IPS-NIHi11 (cell line): ENCODE results near the gene SLC38A2.
A peak's percentile ranks its signal among the peaks of the same experiment; 100 is the strongest.
"Not testable (repeated sequence)": the region's sequence is repeated elsewhere in the genome, so short reads cannot be mapped to it uniquely, and the experiment has no call there.

Experiments used
- DNase-seq: peaks from one replicate; pipeline ENCODE4 v3.0.0; 2012; ENCODE audit warnings: mixed read lengths, low spot score

Gene SLC38A2

DNA sequence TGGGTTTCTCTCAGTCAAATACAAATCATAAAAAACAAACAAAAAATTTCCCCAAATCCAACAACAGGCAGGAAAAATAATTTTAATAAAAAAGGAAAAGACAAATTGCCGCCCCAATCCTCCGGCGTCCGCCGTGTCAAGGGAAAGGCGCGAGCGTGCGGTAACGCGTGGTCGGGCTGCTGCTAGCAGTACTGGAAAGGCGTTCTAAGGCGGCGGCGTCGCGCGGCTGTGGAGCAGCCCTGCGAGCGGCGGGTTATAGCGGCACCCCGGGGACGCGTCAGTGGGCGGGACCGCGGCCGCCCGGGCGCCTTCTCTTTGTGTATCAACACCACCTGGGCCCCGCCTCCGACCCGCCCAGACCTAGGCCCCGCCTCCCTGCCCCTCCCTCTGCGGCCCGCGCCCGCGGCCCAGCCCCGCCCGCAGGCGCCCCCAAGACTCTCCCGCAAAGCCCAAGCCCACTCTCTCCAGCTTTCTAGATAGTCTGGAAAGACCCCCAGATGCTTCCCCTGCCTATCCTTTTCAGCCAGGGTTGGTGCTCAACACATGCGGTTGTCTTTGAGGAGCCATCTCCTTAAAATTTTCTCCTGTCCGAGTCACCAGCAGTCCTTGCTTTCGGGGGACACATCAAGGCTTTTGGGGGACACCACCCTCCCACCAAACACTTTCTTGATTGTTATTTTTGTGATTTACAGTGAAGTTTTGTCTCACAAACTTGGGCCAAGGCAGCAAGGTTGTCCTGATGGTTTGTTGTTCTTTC is at the start of gene SLC38A2:
Gene SLC38A2 (minus strand): TSS at position 230 of the 757 bp plus-strand sequence. CDS start 1,480 bp downstream, outside the sequence.
- peak; percentile 95 for DNase-seq

DNA sequence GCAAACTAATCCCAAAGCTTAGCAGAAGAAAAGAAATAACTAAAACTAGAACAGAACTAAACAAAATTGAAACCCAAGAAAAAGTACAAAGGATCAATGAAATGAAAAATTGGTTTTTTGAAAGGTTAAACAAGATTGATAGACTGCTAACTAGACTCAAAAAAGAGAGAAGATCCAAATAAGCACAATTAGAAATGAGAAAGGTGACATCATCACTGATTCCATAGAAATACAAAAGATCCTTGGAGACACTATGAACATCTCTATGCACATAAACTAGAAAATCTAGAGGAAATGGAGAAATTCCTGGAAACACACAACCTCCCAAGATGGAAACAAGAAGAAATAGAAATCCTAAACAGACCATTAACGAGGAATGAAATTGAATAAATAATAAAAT is 47.1 kb upstream of the SLC38A2 start:
- no peak for DNase-seq

GRCh38 chr12:46415552-46415951 is 43.0 kb upstream of the SLC38A2 start:
- DNase-seq: no peak

DNA sequence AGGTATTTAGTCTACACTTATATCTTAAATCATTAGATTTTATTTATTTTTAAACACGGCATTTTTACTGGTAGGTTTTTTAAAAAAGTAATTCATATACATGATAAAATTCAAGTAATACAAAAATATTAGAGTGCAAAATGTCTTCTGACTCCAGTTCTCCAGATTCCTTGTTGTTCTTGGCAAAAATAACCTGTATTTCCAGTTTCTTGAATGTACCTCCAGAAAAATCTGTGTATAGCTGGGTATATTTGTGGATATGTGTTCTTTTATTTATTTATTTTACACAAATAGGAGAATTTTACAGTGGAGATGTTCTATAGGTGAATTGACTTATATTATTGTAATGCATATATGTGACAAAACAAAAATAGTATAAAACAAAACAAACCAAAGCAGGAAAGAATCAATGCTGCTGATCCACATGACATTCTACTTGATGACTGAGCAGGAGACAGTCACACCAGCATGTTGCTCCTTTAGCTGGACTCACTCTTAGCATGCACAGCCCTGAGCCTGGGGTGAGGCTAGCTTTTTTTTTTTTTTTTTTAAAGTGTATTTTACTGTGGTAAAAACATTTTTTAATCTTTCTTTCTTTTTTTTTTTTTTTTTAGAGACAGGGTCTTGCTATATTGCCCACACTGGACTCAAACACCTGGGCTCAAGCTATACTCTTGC is 42.2 kb upstream of the SLC38A2 start:
- no peak for DNase-seq

GRCh38 chr12:46413368-46413767 is 40.8 kb upstream of the SLC38A2 start:
- DNase-seq: no peak

DNA sequence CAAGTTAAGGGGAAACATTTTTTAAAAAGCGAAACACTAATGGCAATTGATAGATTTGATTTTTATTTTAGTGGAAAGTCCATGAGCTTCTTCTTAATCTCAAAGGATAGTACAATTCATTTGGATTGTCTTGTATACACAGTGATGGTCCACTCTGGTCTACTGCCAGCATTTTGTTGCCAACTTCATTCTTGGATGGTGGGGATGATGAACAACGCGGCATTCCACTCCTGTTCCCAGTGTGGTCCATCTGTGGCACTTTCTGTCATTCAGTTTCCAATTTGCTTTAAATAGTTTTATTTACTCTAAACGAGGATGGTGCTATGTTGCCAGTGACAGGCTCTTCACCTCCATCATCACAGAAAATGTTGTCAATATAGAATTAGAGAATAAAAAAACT is 40.3 kb upstream of the SLC38A2 start:
- no peak for DNase-seq

GRCh38 chr12:46410495-46410894 is 37.9 kb upstream of the SLC38A2 start:
- DNase-seq: no peak

- DNase-seq: no peak
These were observed 37.4 kb upstream of the SLC38A2 start for GRCh38 chr12:46409974-46410373.

DNA sequence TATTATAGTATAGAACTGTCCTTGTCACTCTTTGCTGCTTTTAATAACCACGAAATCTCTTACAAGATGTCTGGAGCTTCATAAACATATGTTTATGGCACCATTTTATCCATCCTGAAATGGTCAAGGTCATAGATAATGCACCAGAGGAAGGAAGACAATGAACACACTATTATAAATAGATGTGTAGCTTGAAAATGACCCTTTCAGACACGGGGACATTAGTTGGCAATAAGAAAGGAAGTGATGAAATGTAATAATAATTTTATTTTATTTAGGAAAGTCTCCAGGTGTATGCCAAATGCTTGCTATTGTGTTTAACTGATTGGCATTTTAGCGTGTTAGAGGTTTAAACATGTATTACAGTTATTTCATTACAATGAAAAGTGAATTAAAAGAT is 36.8 kb upstream of the SLC38A2 start:
- DNase-seq: no peak

DNA sequence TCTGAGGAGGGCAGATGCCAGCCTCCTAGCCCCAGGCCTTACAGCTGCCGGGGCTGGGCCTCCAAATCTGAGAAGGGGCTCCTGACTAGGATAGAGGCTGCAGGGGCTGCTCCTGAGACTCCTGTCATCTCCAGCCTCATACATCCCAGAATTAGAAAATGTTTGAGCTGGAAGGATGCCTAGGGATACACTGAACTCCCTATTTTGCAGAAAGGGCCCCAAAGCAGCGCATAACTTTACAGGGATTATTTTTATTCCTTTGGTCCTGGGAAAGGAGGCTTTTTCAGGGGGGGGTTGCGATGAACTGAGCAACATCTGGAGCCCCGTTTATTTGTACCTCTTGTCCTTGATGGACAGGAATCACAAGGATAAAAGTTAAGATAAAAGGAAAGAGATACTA is 35.9 kb upstream of the SLC38A2 start:
- no peak for DNase-seq

DNA sequence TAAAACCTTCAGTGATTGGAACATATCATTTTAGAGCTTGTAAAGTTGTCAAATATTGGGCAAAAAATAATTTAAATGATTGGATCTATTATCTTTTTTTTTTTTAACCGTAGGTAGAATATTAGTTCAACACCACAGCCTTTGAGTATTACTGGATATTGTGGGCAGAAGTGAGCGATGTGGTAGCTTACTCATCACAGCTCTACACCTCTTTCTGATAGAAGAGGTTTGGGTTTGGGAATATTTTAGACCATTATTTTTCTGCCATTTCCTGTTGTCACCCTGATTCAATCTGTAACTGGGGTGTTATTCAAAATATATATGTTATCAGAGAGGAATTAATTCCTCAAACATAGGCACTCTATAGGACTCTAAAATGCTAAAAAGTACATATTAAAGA is 34.8 kb upstream of the SLC38A2 start:
- DNase-seq: no peak

DNA sequence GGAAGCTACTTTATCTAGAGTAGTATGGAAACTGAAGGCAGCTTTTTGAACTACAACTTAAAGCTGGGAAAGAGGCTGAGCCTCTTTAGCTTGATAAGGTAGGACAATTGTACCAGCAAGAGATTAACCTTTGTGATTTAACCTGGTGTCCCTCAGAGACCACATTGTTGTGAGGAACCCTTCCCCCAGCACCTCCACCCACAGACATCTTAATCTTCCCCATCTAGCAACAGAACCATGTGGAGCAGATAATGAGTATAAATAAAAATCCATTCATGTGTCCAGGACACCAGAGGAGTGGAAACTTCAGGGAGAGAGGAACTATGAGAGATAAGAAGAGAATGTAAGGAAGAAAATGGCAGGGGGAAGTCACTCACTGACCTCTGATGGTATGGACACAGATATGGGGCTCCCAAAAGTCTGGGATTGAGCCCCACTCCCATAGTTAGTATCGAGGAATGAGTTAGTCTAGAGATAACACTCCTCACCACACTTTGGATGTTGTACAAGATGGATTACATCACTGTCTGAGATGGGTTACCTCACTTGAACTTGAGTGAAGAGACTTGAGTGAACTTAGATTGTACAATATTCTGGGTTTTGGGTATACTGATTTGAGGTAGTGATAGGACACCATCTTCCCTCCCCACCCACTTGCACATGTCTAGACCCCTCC is 33.9 kb upstream of the SLC38A2 start:
- no peak for DNase-seq

GRCh38 chr12:46404733-46405132 is 32.2 kb upstream of the SLC38A2 start:
- DNase-seq: no peak

DNA sequence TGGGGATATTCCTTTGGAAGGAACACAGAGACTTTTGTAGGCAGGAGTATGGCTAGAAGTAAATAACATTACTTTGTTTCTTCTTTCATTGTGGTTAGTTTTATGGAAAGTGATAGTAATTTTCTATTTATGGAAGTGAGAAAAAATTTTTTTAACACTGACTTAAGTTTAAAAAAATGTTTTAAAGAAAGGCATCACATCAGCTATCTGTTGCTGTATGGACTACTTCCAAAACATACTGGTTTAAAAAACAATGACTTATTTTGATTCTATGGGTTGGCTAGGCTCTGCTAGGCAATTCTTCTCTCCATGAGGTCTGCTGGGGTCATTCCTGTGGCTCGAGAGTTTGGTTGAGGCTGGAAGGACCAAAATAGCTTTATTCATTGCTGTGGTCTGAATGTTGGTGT is 31.7 kb upstream of the SLC38A2 start:
- DNase-seq: no peak

DNA sequence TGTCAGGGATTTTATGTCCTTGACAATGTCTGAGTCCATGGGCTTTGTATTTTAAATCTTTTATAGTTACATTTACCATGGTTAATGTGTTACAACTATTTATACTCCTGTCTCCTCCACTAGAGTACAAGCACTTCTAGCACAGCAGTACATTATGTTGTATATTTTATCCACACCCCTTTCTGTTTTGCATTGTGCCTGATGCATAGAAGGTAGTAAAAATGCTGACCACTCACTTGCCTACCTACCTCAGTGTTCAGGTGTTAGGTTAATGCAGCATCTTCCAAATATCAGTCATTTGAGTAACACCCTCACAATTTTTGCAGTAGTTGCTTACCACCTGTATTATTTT is 31.1 kb upstream of the SLC38A2 start:
- DNase-seq: no peak

GRCh38 chr12:46402941-46403718 is 30.6 kb upstream of the SLC38A2 start:
- no peak for DNase-seq

- no peak for DNase-seq
These were observed 29.9 kb upstream of the SLC38A2 start for GRCh38 chr12:46402451-46402850.

- peak; percentile 29 for DNase-seq
These were observed 29.1 kb upstream of the SLC38A2 start for GRCh38 chr12:46401662-46402061.

DNA sequence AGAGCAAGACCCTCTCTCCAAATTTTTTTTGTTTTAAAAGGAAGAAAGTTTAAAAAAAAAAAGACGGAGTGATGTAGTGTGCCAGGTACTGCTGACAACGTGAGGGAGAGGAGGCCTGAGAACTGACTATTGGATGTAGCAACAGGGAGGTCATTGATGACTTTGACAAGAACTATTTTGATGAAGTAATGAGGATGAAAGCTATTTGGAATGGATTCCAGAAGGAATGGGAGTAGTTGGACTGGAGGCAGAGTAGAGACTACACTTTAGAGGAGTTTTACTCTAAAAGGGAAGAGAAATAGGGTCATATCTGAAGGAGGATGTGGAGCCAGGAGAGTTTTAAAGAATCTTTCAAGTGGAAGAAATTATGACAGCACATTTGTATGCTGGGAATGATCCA is 27.8 kb upstream of the SLC38A2 start:
- DNase-seq: no peak

DNA sequence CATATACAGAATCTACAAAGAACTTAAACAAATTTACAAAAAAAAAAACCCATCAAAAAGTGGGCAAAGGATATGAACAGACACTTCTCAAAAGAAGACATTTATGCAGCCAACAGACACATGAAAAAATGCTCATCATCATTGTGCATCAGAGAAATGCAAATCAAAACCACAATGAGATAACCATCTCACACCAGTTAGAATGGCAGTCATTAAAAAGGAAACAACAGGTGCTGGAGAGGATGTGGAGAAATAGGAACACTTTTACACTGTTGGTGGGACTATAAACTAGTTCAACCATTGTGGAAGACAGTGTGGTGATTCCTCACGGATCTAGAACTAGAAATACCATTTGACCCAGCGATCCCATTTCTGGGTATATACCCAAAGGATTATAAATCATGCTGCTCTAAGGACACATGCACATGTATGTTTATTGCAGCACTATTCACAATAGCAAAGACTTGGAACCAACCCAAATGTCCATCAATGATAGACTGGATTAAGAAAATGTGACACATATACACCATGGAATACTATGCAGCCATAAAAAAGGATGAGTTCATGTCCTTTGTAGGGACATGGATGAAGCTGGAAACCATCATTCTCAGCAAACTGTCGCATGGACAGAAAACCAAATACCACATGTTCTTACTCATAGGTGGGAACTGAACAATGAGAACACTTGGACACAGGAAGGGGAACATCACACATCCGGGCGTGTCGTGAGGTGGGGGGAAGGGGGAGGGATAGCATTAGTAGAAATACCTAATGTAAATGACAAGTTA is 27.1 kb upstream of the SLC38A2 start:
- not testable (repeated sequence) for DNase-seq

DNA sequence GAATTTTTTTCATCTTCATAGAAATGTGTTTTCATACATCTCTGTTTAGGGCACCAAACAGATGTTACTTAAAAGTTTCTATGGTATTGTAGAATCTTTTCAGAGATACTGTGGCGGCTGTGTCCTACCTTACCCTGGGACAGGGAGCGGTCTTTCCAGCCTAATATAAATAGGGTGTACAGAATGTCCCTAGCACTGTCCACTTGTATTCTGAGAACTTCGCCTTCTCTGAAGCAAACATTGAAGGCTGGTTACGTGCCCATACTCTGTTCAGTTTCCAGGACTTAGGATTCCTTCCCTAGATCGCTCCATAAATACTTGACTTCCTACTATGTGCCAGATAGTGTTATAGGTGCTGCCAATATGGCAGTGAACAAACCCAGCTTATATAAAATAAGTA is 24.3 kb upstream of the SLC38A2 start:
- DNase-seq: no peak

DNA sequence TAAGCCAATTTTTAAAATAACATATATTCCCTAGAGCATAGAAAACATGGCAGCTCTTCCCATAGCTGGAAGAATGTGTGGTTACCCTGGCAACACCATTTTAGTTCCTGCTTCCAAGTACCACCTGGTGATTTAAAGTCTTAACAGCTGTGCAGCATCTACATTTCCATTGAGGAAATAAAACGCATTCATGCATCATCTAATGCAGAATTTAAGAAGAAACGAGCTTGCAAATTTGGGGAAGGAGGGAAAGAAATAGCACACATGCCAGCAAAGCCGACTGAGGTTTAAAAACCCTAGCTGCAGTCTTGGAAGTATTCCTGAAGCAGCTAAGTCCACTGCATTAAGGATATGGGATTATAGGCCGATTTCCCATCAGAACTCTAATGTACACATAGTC is 22.8 kb upstream of the SLC38A2 start:
- no peak for DNase-seq
